Neural progenitor cell (in vitro differentiated cells): ENCODE data around the gene CCL20. TPM values are rescaled to one million over a fixed set of nuclear protein-coding genes. Genes with fewer than 3 reads are reported as not detected.

Source experiments
- DNase-seq: peaks from one replicate; pipeline ENCODE4 v3.0.0-alpha.2; 2016; ENCODE audit warnings: low spot score
- H2AFZ ChIP-seq: fragments of 200-600 bp; sonication (generic); replicated peaks from 2 replicates; pipeline ENCODE4 v1.6.1; 2016; ENCODE audit warnings: antibody characterized with exemption
- H3F3A ChIP-seq: fragments of 200-600 bp; sonication (generic); 2 replicates; pipeline ENCODE4 v1.6.1; 2016; ENCODE audit warnings: antibody characterized with exemption, low read depth
- H3K27ac ChIP-seq: fragments of 200-600 bp; sonication (generic); 2 replicates; pipeline ENCODE4 v1.5.1; 2016; ENCODE audit warnings: mild to moderate bottlenecking
- H3K27me3 ChIP-seq: fragments of 200-600 bp; sonication (generic); 2 replicates; pipeline ENCODE4 v1.6.1; 2016; ENCODE audit warnings: mild to moderate bottlenecking, moderate library complexity
- H3K36me3 ChIP-seq: fragments of 200-600 bp; sonication (generic); 2 replicates; pipeline ENCODE4 v1.5.1; 2016
- H3K4me1 ChIP-seq: fragments of 200-600 bp; sonication (generic); 2 replicates; pipeline ENCODE4 v1.6.1; 2016; ENCODE audit warnings: mixed run types
- H3K4me2 ChIP-seq: fragments of 200-600 bp; sonication (generic); 2 replicates; pipeline ENCODE4 v1.6.1; 2016
- H3K4me3 ChIP-seq: fragments of 200-600 bp; sonication (generic); 2 replicates; pipeline ENCODE4 v1.5.1; 2016
- H3K79me2 ChIP-seq: fragments of 200-600 bp; sonication (generic); 2 replicates; pipeline ENCODE4 v1.6.1; 2016; ENCODE audit warnings: low read depth
- H3K9ac ChIP-seq: fragments of 200-600 bp; sonication (generic); 2 replicates; pipeline ENCODE4 v1.6.1; 2016
- H3K9me3 ChIP-seq: fragments of 200-600 bp; sonication (generic); 2 replicates; pipeline ENCODE4 v1.5.1; 2016; ENCODE audit warnings: low read depth
- H4K20me1 ChIP-seq: fragments of 200-600 bp; sonication (generic); 2 replicates; pipeline ENCODE4 v1.6.1; 2016; ENCODE audit warnings: low read depth
- H3K27ac Mint-ChIP-seq: 3 replicates; pipeline ENCODE4 v1.8.0; 2021; ENCODE audit warnings: mixed read lengths
- H3K27me3 Mint-ChIP-seq: 2 replicates; pipeline ENCODE4 v1.8.0; 2022; ENCODE audit warnings: low read depth, mild to moderate bottlenecking, inconsistent platforms, moderate library complexity, mixed read lengths; ENCODE audit not compliant: insufficient read depth
- H3K36me3 Mint-ChIP-seq: 3 replicates; pipeline ENCODE4 v1.8.0; 2021; ENCODE audit warnings: mixed read lengths
- H3K4me1 Mint-ChIP-seq: 3 replicates; pipeline ENCODE4 v1.8.0; 2021; ENCODE audit warnings: mixed read lengths
- H3K4me3 Mint-ChIP-seq: 3 replicates; pipeline ENCODE4 v1.8.0; 2021; ENCODE audit warnings: mild to moderate bottlenecking, moderate library complexity, mixed read lengths
- H3K9me3 Mint-ChIP-seq: 3 replicates; pipeline ENCODE4 v1.8.0; 2020; ENCODE audit warnings: mixed read lengths
- CTCF ChIP-seq: fragments of 200-600 bp; sonication (generic); IDR thresholded peaks from 2 replicates; pipeline ENCODE4 v1.5.1; 2017; ENCODE audit warnings: antibody characterized with exemption, mild to moderate bottlenecking
- EZH2 ChIP-seq: fragments of 200-600 bp; sonication (generic); IDR thresholded peaks from 2 replicates; pipeline ENCODE4 v1.6.1; 2017; ENCODE audit warnings: antibody characterized with exemption, mild to moderate bottlenecking, moderate library complexity
- EZH2phosphoT487 ChIP-seq: fragments of 200-600 bp; sonication (generic); IDR thresholded peaks from 2 replicates; pipeline ENCODE4 v1.6.1; 2017; ENCODE audit warnings: antibody characterized with exemption
- total RNA-seq: library from RNA; depleted of rRNA; stranded (reverse); fragments of >200 nt; gene quantifications from 2 replicates; pipeline ENCODE4 v1.2.3, GENCODE V29; 2015; ENCODE audit warnings: low replicate concordance

Gene CCL20
- total RNA-seq, 1 donor from 2014 or later = not detected

GRCh38 chr2:227804975-227805374 is 8.7 kb upstream of the CCL20 start:
- no peaks in the 10 kb centered on the region for H3K36me3 ChIP-seq
- H3K4me3 ChIP-seq = no peak overlapping the region
- no peaks in the 10 kb centered on the region for H3K27me3 ChIP-seq
- H3K27me3 Mint-ChIP-seq = no peaks in the 10 kb centered on the region
- no peak for TF ChIP-seq EZH2phosphoT487
- no peak for TF ChIP-seq EZH2
- H3K4me2 ChIP-seq = no peak overlapping the region
- no peaks in the 10 kb centered on the region for H3F3A ChIP-seq
- H3K36me3 Mint-ChIP-seq = no peaks in the 10 kb centered on the region
- no peak for DNase-seq
- no peak overlapping the region for H3K27ac Mint-ChIP-seq
- H3K4me3 Mint-ChIP-seq = no peak overlapping the region
- H3K4me1 ChIP-seq = no peaks in the 10 kb centered on the region
- H3K27ac ChIP-seq = no peak overlapping the region
- H3K9me3 ChIP-seq = no peaks in the 10 kb centered on the region
- no peaks in the 10 kb centered on the region for H3K9me3 Mint-ChIP-seq
- no peaks in the 10 kb centered on the region for H3K79me2 ChIP-seq
- H3K4me1 Mint-ChIP-seq = no peaks in the 10 kb centered on the region
- H3K9ac ChIP-seq = no peak overlapping the region
- H4K20me1 ChIP-seq = no peaks in the 10 kb centered on the region
- no peak overlapping the region for H2AFZ ChIP-seq

GRCh38 chr2:227805578-227805977 is 8.1 kb upstream of the CCL20 start:
- Histone ChIP-seq H3K9me3 (no peaks in the 10 kb centered on the region), H3K9ac (no peak overlapping the region), H3K4me2 (no peak overlapping the region), H3K79me2 (no peaks in the 10 kb centered on the region), H3K36me3 (no peaks in the 10 kb centered on the region), H3K27me3 (no peaks in the 10 kb centered on the region), H3K27ac (no peak overlapping the region), H2AFZ (no peak overlapping the region), H3K4me3 (no peak overlapping the region), H4K20me1 (no peaks in the 10 kb centered on the region), H3K4me1 (no peaks in the 10 kb centered on the region), H3F3A (no peaks in the 10 kb centered on the region)
- Mint-ChIP-seq H3K27ac (no peak overlapping the region), H3K27me3 (no peaks in the 10 kb centered on the region), H3K9me3 (no peaks in the 10 kb centered on the region), H3K4me3 (no peak overlapping the region), H3K36me3 (no peaks in the 10 kb centered on the region), H3K4me1 (no peaks in the 10 kb centered on the region)
- TF ChIP-seq EZH2phosphoT487 (no peak), EZH2 (no peak), CTCF (no peak)
- no peak for DNase-seq

- Histone ChIP-seq H3K79me2 (no peaks in the 10 kb centered on the region), H3K36me3 (no peaks in the 10 kb centered on the region), H4K20me1 (no peaks in the 10 kb centered on the region), H3F3A (no peaks in the 10 kb centered on the region), H3K4me1 (peaks cover 9% of the 10 kb centered on the region), H3K4me3 (no peak overlapping the region), H3K27ac (no peak overlapping the region), H2AFZ (no peak overlapping the region), H3K9me3 (no peaks in the 10 kb centered on the region), H3K4me2 (no peak overlapping the region), H3K27me3 (no peaks in the 10 kb centered on the region), H3K9ac (no peak overlapping the region)
- Mint-ChIP-seq H3K36me3 (no peaks in the 10 kb centered on the region), H3K27ac (no peak overlapping the region), H3K27me3 (no peaks in the 10 kb centered on the region), H3K4me1 (peaks cover 9% of the 10 kb centered on the region), H3K9me3 (no peaks in the 10 kb centered on the region), H3K4me3 (no peak overlapping the region)
- no peak for DNase-seq
- TF ChIP-seq EZH2phosphoT487 (no peak), EZH2 (no peak), CTCF (no peak)
These were observed 4.7 kb upstream of the CCL20 start for GRCh38 chr2:227808936-227809335.

- H3K79me2 ChIP-seq = no peaks in the 10 kb centered on the region
- Mint-ChIP-seq H3K27ac (no peak overlapping the region), H3K4me3 (no peak overlapping the region)
These were observed 1.6 kb upstream of the CCL20 start for GRCh38 chr2:227812001-227812400.

More at GRCh38 chr2:227812001-227812400, 1.6 kb upstream of the CCL20 start:
- Mint-ChIP-seq H3K9me3 (no peaks in the 10 kb centered on the region), H3K36me3 (no peaks in the 10 kb centered on the region), H3K4me1 (peaks cover 9% of the 10 kb centered on the region), H3K27me3 (no peaks in the 10 kb centered on the region)
- TF ChIP-seq EZH2phosphoT487 (no peak), EZH2 (no peak), CTCF (no peak)
- Histone ChIP-seq H3K27me3 (no peaks in the 10 kb centered on the region), H3K9ac (no peak overlapping the region), H3K36me3 (no peaks in the 10 kb centered on the region), H4K20me1 (no peaks in the 10 kb centered on the region), H3K9me3 (no peaks in the 10 kb centered on the region), H3F3A (no peaks in the 10 kb centered on the region), H3K27ac (no peak overlapping the region), H2AFZ (no peak overlapping the region), H3K4me1 (peaks cover 9% of the 10 kb centered on the region), H3K4me3 (no peak overlapping the region), H3K4me2 (no peak overlapping the region)
- no peak for DNase-seq
